GM12878 (cell line): ENCODE results near the gene POLN. TPM values are rescaled to one million over a fixed set of nuclear protein-coding genes. Genes with fewer than 3 reads are reported as not detected.

ENCODE experiments used
- ATAC-seq: fragments of 200-7000 bp; cut with Tn5 transposase; 3 replicates; pipeline ENCODE4 v1.9.1; 2020; ENCODE audit warnings: mild to moderate bottlenecking, moderate library complexity
- BruUV-seq: library from RNA; stranded (reverse); fragments of 400-500 nt; replicated peaks from 2 replicates; lab custom pipeline; 2021; lab: Mats Ljungman, UMichigan
- CTCF ChIA-PET: fragments of 300-600 bp; sonication (Branson Sonifier 250); formaldehyde crosslinking; extraction: SDS; loops from one replicate; lab custom pipeline; 2021; ENCODE audit warnings: inconsistent platforms; lab: Yijun Ruan, JAX
- POLR2A ChIA-PET: fragments of 350-600 bp; formaldehyde crosslinking; extraction: SDS; loops from one replicate; lab custom pipeline; 2021; ENCODE audit warnings: inconsistent platforms; lab: Charles Lee
- RAD21 ChIA-PET: fragments of 300-600 bp; sonication (Branson Sonifier 250); formaldehyde crosslinking; loops from one replicate; lab custom pipeline; 2023; ENCODE audit warnings: antibody characterized with exemption; ENCODE audit not compliant: unreplicated experiment; lab: Charles Lee
- SMC1A ChIA-PET: fragments of 300-600 bp; sonication (Branson Sonifier 250); formaldehyde crosslinking; loops from one replicate; lab custom pipeline; 2023; ENCODE audit not compliant: unreplicated experiment, uncharacterized antibody; lab: Charles Lee
- DNase-seq: peaks from one replicate; pipeline ENCODE4 v3.0.0-alpha.2; 2011; ENCODE audit warnings: low read depth, low spot score
- FAIRE-seq: peaks from 3 replicates; lab custom pipeline; 2011; peaks lifted over from hg19 to GRCh38; lab: Jason Lieb, UNC
- H2AFZ ChIP-seq: 2 replicates; pipeline ENCODE4 v1.6.0; 2011; ENCODE audit warnings: low read depth, low read length, control low read depth; ENCODE audit not compliant: control insufficient read depth
- H3K27ac ChIP-seq: 2 replicates; pipeline ENCODE4 v1.5.1; 2011; ENCODE audit warnings: control low read depth; ENCODE audit not compliant: control insufficient read depth, insufficient read depth
- H3K27me3 ChIP-seq, 2 experiments: replicated peaks in 1 of 2; 2 replicates each; pipeline versions ENCODE4 v1.6.0 to v1.6.1; 2011; ENCODE audit warnings: low read length in 1 of 2; ENCODE audit not compliant: control insufficient read depth in 2 of 2, insufficient read depth in 2 of 2
- H3K36me3 ChIP-seq, 2 experiments: 2 replicates each; pipeline ENCODE4 v1.5.1; 2011; ENCODE audit warnings: low read length in 1 of 2; ENCODE audit not compliant: control insufficient read depth in 2 of 2, insufficient read depth in 2 of 2
- H3K4me1 ChIP-seq: 2 replicates; pipeline ENCODE4 v1.6.1; 2011; ENCODE audit warnings: mild to moderate bottlenecking, low read length, moderate library complexity, mixed read lengths; ENCODE audit not compliant: control insufficient read depth, insufficient read depth
- H3K4me2 ChIP-seq: 2 replicates; pipeline ENCODE4 v1.6.0; 2011; ENCODE audit warnings: control low read depth; ENCODE audit not compliant: control insufficient read depth, insufficient read depth
- H3K4me3 ChIP-seq: fragments of 200-600 bp; sonication (generic); 2 replicates; pipeline ENCODE4 v1.5.1; 2016
- H3K79me2 ChIP-seq: 2 replicates; pipeline ENCODE4 v1.6.0; 2011; ENCODE audit warnings: low read length; ENCODE audit not compliant: control insufficient read depth, insufficient read depth
- H3K9ac ChIP-seq: 2 replicates; pipeline ENCODE4 v1.8.0; 2011; ENCODE audit warnings: low read length, control low read depth, mixed read lengths; ENCODE audit not compliant: control insufficient read depth, insufficient read depth
- H3K9me3 ChIP-seq: replicated peaks from 3 replicates; pipeline ENCODE4 v1.5.1; 2011; ENCODE audit warnings: mild to moderate bottlenecking, low read length; ENCODE audit not compliant: control insufficient read depth, insufficient read depth
- H4K20me1 ChIP-seq: 2 replicates; pipeline ENCODE4 v1.6.0; 2011; ENCODE audit not compliant: control insufficient read depth, insufficient read depth
- BMI1 ChIP-seq: fragments of 450-650 bp; IDR thresholded peaks from 2 replicates; pipeline ENCODE4 v1.6.1; 2016; ENCODE audit warnings: mild to moderate bottlenecking, moderate library complexity, borderline replicate concordance
- FOXK2 ChIP-seq: fragments of 450-650 bp; IDR thresholded peaks from 2 replicates; pipeline ENCODE4 v1.6.1; 2017; ENCODE audit warnings: mild to moderate bottlenecking, moderate library complexity
- GABPA ChIP-seq: IDR thresholded peaks from 2 replicates; pipeline ENCODE4 v1.6.1; 2014; ENCODE audit warnings: antibody characterized with exemption, low read depth, mild to moderate bottlenecking, inconsistent platforms
- KLF5 ChIP-seq: fragments of 450-650 bp; IDR thresholded peaks from 2 replicates; pipeline ENCODE4 v1.6.1; 2014; ENCODE audit warnings: mild to moderate bottlenecking; ENCODE audit not compliant: partially characterized antibody
- STAT1 ChIP-seq: fragments of 450-650 bp; conservative IDR thresholded peaks from 2 replicates; pipeline ENCODE4 v1.6.1; 2014; ENCODE audit warnings: antibody characterized with exemption, mild to moderate bottlenecking
- TCF7 ChIP-seq: IDR thresholded peaks from 2 replicates; pipeline ENCODE4 v1.6.1; 2014; ENCODE audit warnings: antibody characterized with exemption, borderline replicate concordance
- ZNF384 ChIP-seq: IDR thresholded peaks from 2 replicates; pipeline ENCODE4 v1.6.1; 2012; ENCODE audit warnings: low read depth, mild to moderate bottlenecking, low read length, improper control_type of control experiment, borderline replicate concordance
- WGBS: methylation state at CpG from one replicate; pipeline ENCODE4 v1.1.6; 2016; ENCODE audit warnings: low lambda C conversion rate; ENCODE audit not compliant: insufficient replicate concordance, insufficient coverage; ENCODE audit errors: missing lambda C conversion rate; 5-methylcytosine and 5-hydroxymethylcytosine counted together
- in situ Hi-C: fragments of 300-500 bp; cut with MboI; formaldehyde crosslinking; loops from 9 replicates; pipeline ENCODE4 v1.14.3; 2018; ENCODE audit warnings: mixed read lengths
- intact Hi-C: fragments of 100-400 bp; cut with micrococcal nuclease; formaldehyde crosslinking; loops from one replicate; pipeline ENCODE4 v1.14.2; 2022; ENCODE audit not compliant: unreplicated experiment
- polyA plus RNA-seq, 11 experiments: library from polyadenylated mRNA; depleted of rRNA in 4 of 11; unstranded in 6 of 11; stranded (reverse) in 5 of 11; fragments of >200 nt; fragmentation: Nextera tagmentation in 4 of 11; fragmentation: Illumina TruSeq in 1 of 11; extraction: Ambion mirVana in 4 of 11; extraction: Trizol in 1 of 11; gene quantifications; 1 replicate in 1 of 11; 2 replicates in 10 of 11; pipeline versions ENCODE4 v1.2.1 to v1.2.3, GENCODE V29; 2011 to 2016; ENCODE audit warnings: inconsistent platforms in 2 of 11, missing spikeins in 2 of 11, low read depth in 1 of 11
- total RNA-seq, 4 experiments: library from RNA; depleted of rRNA in 3 of 4; stranded (reverse); fragments of >200 nt in 3 of 4; fragmentation: Illumina TruSeq in 1 of 4; extraction: Trizol in 1 of 4; gene quantifications; 2 replicates each; pipeline versions ENCODE4 v1.2.1 to v1.2.3, GENCODE V29; 2013 to 2021
- TF ChIP-seq, protein P1 (sequence below): fragments of 450-650 bp; IDR thresholded peaks from 2 replicates; pipeline ENCODE4 v1.6.1; 2017; ENCODE audit warnings: mild to moderate bottlenecking, low read depth, inconsistent platforms; ENCODE audit not compliant: poor library complexity, severe bottlenecking
- TF ChIP-seq, protein P2 (sequence below): IDR thresholded peaks from 2 replicates; pipeline ENCODE4 v1.6.1; 2012; ENCODE audit warnings: low read length, inconsistent platforms
- TF ChIP-seq, protein P3 (sequence below): fragments of 450-650 bp; IDR thresholded peaks from 2 replicates; pipeline ENCODE4 v1.6.1; 2016; ENCODE audit warnings: mild to moderate bottlenecking, moderate library complexity, borderline replicate concordance

The POLN gene
- total and polyA plus RNA-seq, 10 of the 15 experiments (the other 5 are each of a cell fraction or from before 2014, with no cell fraction given) = 0.09 to 2.0 (median 0.95) TPM; not detected in 1

DNA sequence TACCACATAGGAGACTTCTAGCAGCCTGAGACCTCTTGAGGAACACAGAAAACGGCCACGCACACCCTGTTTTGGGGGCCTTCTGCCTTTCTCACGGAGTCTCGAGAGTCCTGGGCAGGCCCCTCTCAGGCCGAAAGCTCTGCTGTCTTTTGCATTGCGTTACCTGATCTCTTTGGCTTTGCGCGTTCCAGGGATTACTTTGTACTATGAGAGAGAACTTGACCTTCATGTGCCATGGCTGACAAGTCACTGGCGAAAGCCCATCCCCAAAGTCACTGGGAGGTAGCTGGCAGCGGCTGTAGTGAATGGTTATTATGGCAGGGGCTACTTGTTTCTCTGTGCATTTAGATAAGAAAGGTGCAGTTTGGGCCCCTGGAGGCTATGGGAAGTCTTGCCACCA is 190.8 kb downstream of the POLN start:
- H3K4me2 ChIP-seq = no peak overlapping the region
- no peak overlapping the region for H2AFZ ChIP-seq
- no peak overlapping the region for H3K27ac ChIP-seq
- CTCF ChIA-PET = no interaction called here
- no peaks in the 10 kb centered on the region for H3K9me3 ChIP-seq
- no peaks in the 10 kb centered on the region for H3K4me1 ChIP-seq
- DNase-seq = no peak
- TF ChIP-seq KLF5 = no peak
- no peak for TF ChIP-seq ZNF384
- TF ChIP-seq TCF7 = no peak
- TF ChIP-seq BMI1 = no peak
- TF ChIP-seq, all 136 proteins: peak for 0
- ATAC-seq (no peak), FAIRE-seq (no peak)
- no peak overlapping the region for H3K4me3 ChIP-seq
- ChIA-PET SMC1A (no interaction called here), POLR2A (no interaction called here), RAD21 (no interaction called here)
- no TSS peak for BruUV-seq
- 38% methylated on average over 10 of the region's 10 CpGs for WGBS
- no peaks in the 10 kb centered on the region for H3K36me3 ChIP-seq
- H3K79me2 ChIP-seq = no peaks in the 10 kb centered on the region
- H3K27me3 ChIP-seq = no peaks in the 10 kb centered on the region; a peak in 1 of 4 replicates
- in situ Hi-C loops = no loop called here
- intact Hi-C loops = no loop called here
- no peaks in the 10 kb centered on the region for H4K20me1 ChIP-seq
- no peak overlapping the region for H3K9ac ChIP-seq

DNA sequence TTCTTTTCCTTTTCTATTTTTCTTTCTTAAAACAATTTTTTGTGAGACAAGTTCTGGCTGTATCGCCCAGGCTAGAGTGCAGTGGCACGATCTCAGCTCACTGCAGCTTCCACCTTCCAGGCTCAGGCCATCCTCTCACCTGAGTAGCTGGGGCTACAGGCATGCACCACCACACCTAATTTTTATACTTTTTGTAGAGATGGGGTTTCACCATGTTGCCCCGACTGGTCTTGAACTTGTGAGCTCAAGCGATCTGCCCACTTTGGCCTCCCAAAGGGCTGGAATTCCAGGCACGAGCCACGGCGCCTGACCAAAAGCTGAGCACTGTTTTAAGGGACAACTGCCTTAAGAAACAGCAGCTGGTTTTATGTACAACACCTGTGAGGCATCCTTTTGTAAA is 192.1 kb downstream of the POLN start:
- Histone ChIP-seq H2AFZ (no peak overlapping the region), H3K27ac (no peak overlapping the region), H3K4me3 (no peak overlapping the region), H3K27me3 (no peaks in the 10 kb centered on the region; a peak in 1 of 4 replicates), H3K4me1 (no peaks in the 10 kb centered on the region), H3K4me2 (no peak overlapping the region), H4K20me1 (no peaks in the 10 kb centered on the region), H3K9ac (no peak overlapping the region), H3K79me2 (no peaks in the 10 kb centered on the region), H3K9me3 (no peaks in the 10 kb centered on the region), H3K36me3 (no peaks in the 10 kb centered on the region)
- in situ Hi-C loops (no loop called here), intact Hi-C loops (no loop called here)
- WGBS = 69% methylated on average over 7 of the region's 7 CpGs
- no TSS peak for BruUV-seq
- ChIA-PET SMC1A (no interaction called here), RAD21 (no interaction called here), CTCF (interaction anchor here (0.7 kb wide), 1 partner anchor 301 kb away, joined by 3 read pairs; no protein-coding TSS in a partner anchor), POLR2A (interaction anchor here (0.6 kb wide), 1 partner anchor 156 kb away, joined by 5 read pairs; no protein-coding TSS in a partner anchor)
- FAIRE-seq = no peak
- no peak for ATAC-seq
- DNase-seq = no peak
- no peak for TF ChIP-seq STAT1
- TF ChIP-seq, protein P1, sequence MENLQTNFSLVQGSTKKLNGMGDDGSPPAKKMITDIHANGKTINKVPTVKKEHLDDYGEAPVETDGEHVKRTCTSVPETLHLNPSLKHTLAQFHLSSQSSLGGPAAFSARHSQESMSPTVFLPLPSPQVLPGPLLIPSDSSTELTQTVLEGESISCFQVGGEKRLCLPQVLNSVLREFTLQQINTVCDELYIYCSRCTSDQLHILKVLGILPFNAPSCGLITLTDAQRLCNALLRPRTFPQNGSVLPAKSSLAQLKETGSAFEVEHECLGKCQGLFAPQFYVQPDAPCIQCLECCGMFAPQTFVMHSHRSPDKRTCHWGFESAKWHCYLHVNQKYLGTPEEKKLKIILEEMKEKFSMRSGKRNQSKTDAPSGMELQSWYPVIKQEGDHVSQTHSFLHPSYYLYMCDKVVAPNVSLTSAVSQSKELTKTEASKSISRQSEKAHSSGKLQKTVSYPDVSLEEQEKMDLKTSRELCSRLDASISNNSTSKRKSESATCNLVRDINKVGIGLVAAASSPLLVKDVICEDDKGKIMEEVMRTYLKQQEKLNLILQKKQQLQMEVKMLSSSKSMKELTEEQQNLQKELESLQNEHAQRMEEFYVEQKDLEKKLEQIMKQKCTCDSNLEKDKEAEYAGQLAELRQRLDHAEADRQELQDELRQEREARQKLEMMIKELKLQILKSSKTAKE = no peak
- TF ChIP-seq, protein P2, sequence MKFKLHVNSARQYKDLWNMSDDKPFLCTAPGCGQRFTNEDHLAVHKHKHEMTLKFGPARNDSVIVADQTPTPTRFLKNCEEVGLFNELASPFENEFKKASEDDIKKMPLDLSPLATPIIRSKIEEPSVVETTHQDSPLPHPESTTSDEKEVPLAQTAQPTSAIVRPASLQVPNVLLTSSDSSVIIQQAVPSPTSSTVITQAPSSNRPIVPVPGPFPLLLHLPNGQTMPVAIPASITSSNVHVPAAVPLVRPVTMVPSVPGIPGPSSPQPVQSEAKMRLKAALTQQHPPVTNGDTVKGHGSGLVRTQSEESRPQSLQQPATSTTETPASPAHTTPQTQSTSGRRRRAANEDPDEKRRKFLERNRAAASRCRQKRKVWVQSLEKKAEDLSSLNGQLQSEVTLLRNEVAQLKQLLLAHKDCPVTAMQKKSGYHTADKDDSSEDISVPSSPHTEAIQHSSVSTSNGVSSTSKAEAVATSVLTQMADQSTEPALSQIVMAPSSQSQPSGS = no peak
- TF ChIP-seq, protein P3, sequence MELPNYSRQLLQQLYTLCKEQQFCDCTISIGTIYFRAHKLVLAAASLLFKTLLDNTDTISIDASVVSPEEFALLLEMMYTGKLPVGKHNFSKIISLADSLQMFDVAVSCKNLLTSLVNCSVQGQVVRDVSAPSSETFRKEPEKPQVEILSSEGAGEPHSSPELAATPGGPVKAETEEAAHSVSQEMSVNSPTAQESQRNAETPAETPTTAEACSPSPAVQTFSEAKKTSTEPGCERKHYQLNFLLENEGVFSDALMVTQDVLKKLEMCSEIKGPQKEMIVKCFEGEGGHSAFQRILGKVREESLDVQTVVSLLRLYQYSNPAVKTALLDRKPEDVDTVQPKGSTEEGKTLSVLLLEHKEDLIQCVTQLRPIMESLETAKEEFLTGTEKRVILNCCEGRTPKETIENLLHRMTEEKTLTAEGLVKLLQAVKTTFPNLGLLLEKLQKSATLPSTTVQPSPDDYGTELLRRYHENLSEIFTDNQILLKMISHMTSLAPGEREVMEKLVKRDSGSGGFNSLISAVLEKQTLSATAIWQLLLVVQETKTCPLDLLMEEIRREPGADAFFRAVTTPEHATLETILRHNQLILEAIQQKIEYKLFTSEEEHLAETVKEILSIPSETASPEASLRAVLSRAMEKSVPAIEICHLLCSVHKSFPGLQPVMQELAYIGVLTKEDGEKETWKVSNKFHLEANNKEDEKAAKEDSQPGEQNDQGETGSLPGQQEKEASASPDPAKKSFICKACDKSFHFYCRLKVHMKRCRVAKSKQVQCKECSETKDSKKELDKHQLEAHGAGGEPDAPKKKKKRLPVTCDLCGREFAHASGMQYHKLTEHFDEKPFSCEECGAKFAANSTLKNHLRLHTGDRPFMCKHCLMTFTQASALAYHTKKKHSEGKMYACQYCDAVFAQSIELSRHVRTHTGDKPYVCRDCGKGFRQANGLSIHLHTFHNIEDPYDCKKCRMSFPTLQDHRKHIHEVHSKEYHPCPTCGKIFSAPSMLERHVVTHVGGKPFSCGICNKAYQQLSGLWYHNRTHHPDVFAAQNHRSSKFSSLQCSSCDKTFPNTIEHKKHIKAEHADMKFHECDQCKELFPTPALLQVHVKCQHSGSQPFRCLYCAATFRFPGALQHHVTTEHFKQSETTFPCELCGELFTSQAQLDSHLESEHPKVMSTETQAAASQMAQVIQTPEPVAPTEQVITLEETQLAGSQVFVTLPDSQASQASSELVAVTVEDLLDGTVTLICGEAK = no peak
- TF ChIP-seq GABPA = no peak
- TF ChIP-seq FOXK2 = no peak
